ENCODE data around the gene GAPDHS. TPM values are rescaled to one million over a fixed set of nuclear protein-coding genes. Genes with fewer than 3 reads are reported as not detected.

Gene GAPDHS
- polyA plus RNA-seq, 1 of the 3 experiments (the other 2 are of a cell fraction): not detected

- Histone ChIP-seq H3K9me3 (no peaks in the 10 kb centered on the region), H3K4me3 (ENCODE audit: low read depth in 2 of 2, low read length in 1 of 2) (no peak overlapping the region), H2AFZ (ENCODE audit: low read depth) (no peak overlapping the region), H3K4me2 (no peak overlapping the region), H3K27me3 (ENCODE audit: insufficient read depth) (peaks cover 9% of the 10 kb centered on the region), H3K79me2 (ENCODE audit: insufficient read depth) (no peaks in the 10 kb centered on the region), H4K20me1 (ENCODE audit: insufficient read depth) (peaks cover 5% of the 10 kb centered on the region; the same call in 1 of the 2 replicates), H3K4me1 (ENCODE audit: control insufficient read depth in 1 of 2, insufficient read depth in 2 of 2, low read depth in 1 of 2, low read length in 1 of 2) (peaks cover 0 to 11% of the 10 kb centered on the region in 2 experiments; a peak in 1 of 4 replicates), H3K36me3 (replicated peaks in 1 of 2; ENCODE audit: control insufficient read depth in 1 of 2, insufficient read depth in 2 of 2, low read length in 1 of 2) (no peaks in the 10 kb centered on the region), H3K9ac (no peak overlapping the region), H3K27ac (ENCODE audit: low read depth in 2 of 2, low read length in 1 of 2) (no peak overlapping the region), H3K9me2 (no peaks in the 10 kb centered on the region), H3F3A (replicated peaks; ENCODE audit: insufficient read depth) (no peaks in the 10 kb centered on the region)
- DNase-seq: no peak
- ChIA-PET CTCF (interaction anchor here (1.2 kb wide), 1 partner anchor 66 kb away, joined by 3 read pairs; no protein-coding TSS in a partner anchor), POLR2A (no interaction called here)
- no peak for TF ChIP-seq JUND (IDR thresholded peaks at IDR 0.05)
- no peak for TF ChIP-seq GATA2 (CRISPR knock-in tag; IDR thresholded peaks at IDR 0.05)
- no peak for TF ChIP-seq SMC3 (IDR thresholded peaks at IDR 0.05; ENCODE audit: low read depth, low read length)
- TF ChIP-seq CHD2 (IDR thresholded peaks at IDR 0.05; ENCODE audit: low read length, partially characterized antibody): no peak
- TF ChIP-seq ZBTB33 (IDR thresholded peaks at IDR 0.05; ENCODE audit: borderline replicate concordance, low read depth): no peak
- TF ChIP-seq FOSL2 (IDR thresholded peaks at IDR 0.05; ENCODE audit: borderline replicate concordance, low read depth): no peak
- no peak for TF ChIP-seq RXRA (IDR thresholded peaks at IDR 0.05; ENCODE audit: borderline replicate concordance, low read depth)
- TF ChIP-seq FOXM1 (IDR thresholded peaks at IDR 0.05; ENCODE audit: low read depth): no peak
- no peak for TF ChIP-seq USF2 (IDR thresholded peaks at IDR 0.05; ENCODE audit: borderline replicate concordance, low read depth, low read length)
- TF ChIP-seq TEAD4 (IDR thresholded peaks at IDR 0.05; ENCODE audit: borderline replicate concordance, insufficient read depth): no peak
- no peak for TF ChIP-seq YY1 (IDR thresholded peaks at IDR 0.05; ENCODE audit: low read depth)
- TF ChIP-seq GABPA (IDR thresholded peaks at IDR 0.05; ENCODE audit: low read depth): no peak
- TF ChIP-seq RCOR1 (IDR thresholded peaks at IDR 0.05; ENCODE audit: low read length): no peak
- TF ChIP-seq MAX (IDR thresholded peaks at IDR 0.05; ENCODE audit: low read depth): no peak
- no peak for TF ChIP-seq RAD21 (IDR thresholded peaks at IDR 0.05; ENCODE audit: low read length)
- no peak for TF ChIP-seq EP300 (IDR thresholded peaks at IDR 0.05; ENCODE audit: borderline replicate concordance in 1 of 2, low read depth in 1 of 2, low read length in 1 of 2)
- TF ChIP-seq NFIC (IDR thresholded peaks at IDR 0.05; ENCODE audit: borderline replicate concordance): no peak
- TF ChIP-seq REST (IDR thresholded peaks at IDR 0.05; ENCODE audit: low read depth, low read length): no peak
- TF ChIP-seq EZH2phosphoT487 (IDR thresholded peaks at IDR 0.05; ENCODE audit: borderline replicate concordance, low read depth): no peak
- whole genome bisulfite sequencing (ENCODE audit: low lambda C conversion rate): 47% methylated on average over 5 of the region's 5 CpGs
Observed at GRCh38 chr19:35554076-35554475, 20.8 kb downstream of the GAPDHS start.
